ENCODE results near the gene VAT1L.

Gene VAT1L

GRCh38 chr16:77885571-77886295, 97.4 kb downstream of the VAT1L start:
- no peak for TF ChIP-seq CTCF (IDR thresholded peaks at IDR 0.05; ENCODE audit: poor library complexity, severe bottlenecking)
- Histone ChIP-seq H3K36me3 (ENCODE audit: low read depth) (no peaks in the 10 kb centered on the region), H3K27me3 (ENCODE audit: insufficient read depth, poor library complexity, severe bottlenecking) (peaks cover 11% of the 10 kb centered on the region), H3K4me1 (ENCODE audit: insufficient read depth, poor library complexity, severe bottlenecking) (no peaks in the 10 kb centered on the region), H3K27ac (ENCODE audit: poor library complexity, severe bottlenecking) (no peak overlapping the region), H3K9me3 (ENCODE audit: severe bottlenecking) (no peaks in the 10 kb centered on the region), H3K4me3 (ENCODE audit: severe bottlenecking) (no peak overlapping the region)
- ATAC-seq (ENCODE audit: low read depth), result no peak
- no peak for DNase-seq (ENCODE audit: low spot score)

- no peak for ATAC-seq (ENCODE audit: low read depth)
- H3K9me3 ChIP-seq (ENCODE audit: severe bottlenecking), result no peaks in the 10 kb centered on the region
- no peak for DNase-seq (ENCODE audit: low spot score)
- no peaks in the 10 kb centered on the region for H3K4me1 ChIP-seq (ENCODE audit: insufficient read depth, poor library complexity, severe bottlenecking)
- no peaks in the 10 kb centered on the region for H3K36me3 ChIP-seq (ENCODE audit: low read depth)
- H3K27me3 ChIP-seq (ENCODE audit: insufficient read depth, poor library complexity, severe bottlenecking), result peaks cover 11% of the 10 kb centered on the region
- no peak overlapping the region for H3K4me3 ChIP-seq (ENCODE audit: severe bottlenecking)
- H3K27ac ChIP-seq (ENCODE audit: poor library complexity, severe bottlenecking), result no peak overlapping the region
- no peak for TF ChIP-seq CTCF (IDR thresholded peaks at IDR 0.05; ENCODE audit: poor library complexity, severe bottlenecking)
Measured at GRCh38 chr16:77888871-77889270, 100.5 kb downstream of the VAT1L start.

- TF ChIP-seq CTCF (IDR thresholded peaks at IDR 0.05; ENCODE audit: poor library complexity, severe bottlenecking), result no peak
- H3K4me3 ChIP-seq (ENCODE audit: severe bottlenecking), result no peak overlapping the region
Measured at GRCh38 chr16:77890075-77890474, 101.7 kb downstream of the VAT1L start.

GRCh38 chr16:77894162-77894561, 105.8 kb downstream of the VAT1L start:
- ATAC-seq (ENCODE audit: low read depth) (no peak), DNase-seq (ENCODE audit: low spot score) (no peak)
- no peaks in the 10 kb centered on the region for H3K36me3 ChIP-seq (ENCODE audit: low read depth)
- H3K4me3 ChIP-seq (ENCODE audit: severe bottlenecking), result no peak overlapping the region
- H3K27me3 ChIP-seq (ENCODE audit: insufficient read depth, poor library complexity, severe bottlenecking), result peaks cover under 1% of the 10 kb centered on the region
- no peak overlapping the region for H3K27ac ChIP-seq (ENCODE audit: poor library complexity, severe bottlenecking)
- H3K4me1 ChIP-seq (ENCODE audit: insufficient read depth, poor library complexity, severe bottlenecking), result no peaks in the 10 kb centered on the region
- H3K9me3 ChIP-seq (ENCODE audit: severe bottlenecking), result no peaks in the 10 kb centered on the region
- TF ChIP-seq CTCF (IDR thresholded peaks at IDR 0.05; ENCODE audit: poor library complexity, severe bottlenecking), result no peak

More at GRCh38 chr16:77890075-77890474, 101.7 kb downstream of the VAT1L start:
- no peak overlapping the region for H3K27ac ChIP-seq (ENCODE audit: poor library complexity, severe bottlenecking)
- no peaks in the 10 kb centered on the region for H3K9me3 ChIP-seq (ENCODE audit: severe bottlenecking)
- DNase-seq (ENCODE audit: low spot score) (no peak), ATAC-seq (ENCODE audit: low read depth) (no peak)
- no peaks in the 10 kb centered on the region for H3K36me3 ChIP-seq (ENCODE audit: low read depth)
- peaks cover 11% of the 10 kb centered on the region for H3K27me3 ChIP-seq (ENCODE audit: insufficient read depth, poor library complexity, severe bottlenecking)
- H3K4me1 ChIP-seq (ENCODE audit: insufficient read depth, poor library complexity, severe bottlenecking), result no peaks in the 10 kb centered on the region

- DNase-seq (ENCODE audit: low spot score) (no peak), ATAC-seq (ENCODE audit: low read depth) (no peak)
- TF ChIP-seq CTCF (IDR thresholded peaks at IDR 0.05; ENCODE audit: poor library complexity, severe bottlenecking), result no peak
- no peaks in the 10 kb centered on the region for H3K4me1 ChIP-seq (ENCODE audit: insufficient read depth, poor library complexity, severe bottlenecking)
- H3K4me3 ChIP-seq (ENCODE audit: severe bottlenecking), result no peak overlapping the region
- H3K9me3 ChIP-seq (ENCODE audit: severe bottlenecking), result no peaks in the 10 kb centered on the region
- no peaks in the 10 kb centered on the region for H3K36me3 ChIP-seq (ENCODE audit: low read depth)
- no peak overlapping the region for H3K27ac ChIP-seq (ENCODE audit: poor library complexity, severe bottlenecking)
- no peaks in the 10 kb centered on the region for H3K27me3 ChIP-seq (ENCODE audit: insufficient read depth, poor library complexity, severe bottlenecking)
Measured at GRCh38 chr16:77895962-77896361, 107.6 kb downstream of the VAT1L start.

All from RWPE2 (cell line).